Neural cell (in vitro differentiated cells): ENCODE measurements around the gene GRN. TPM values are rescaled to one million over a fixed set of nuclear protein-coding genes. Genes with fewer than 3 reads are reported as not detected.
A peak's percentile ranks its signal among the peaks of the same experiment; 100 is the strongest.

ENCODE experiments used
- H2AFZ ChIP-seq: fragments of 200-600, 300-800 bp; sonication (generic), shearing (Covaris generic); 2 replicates; pipeline ENCODE4 v1.6.0; 2014; ENCODE audit warnings: low read depth, mild to moderate bottlenecking, antibody characterized with exemption, low read length, moderate library complexity
- H3F3A ChIP-seq: fragments of 200-600 bp; shearing (Covaris generic); 2 replicates; pipeline ENCODE4 v1.6.1; 2016; ENCODE audit warnings: mild to moderate bottlenecking, moderate library complexity, mixed read lengths, antibody characterized with exemption, low read length; ENCODE audit not compliant: insufficient read depth, poor library complexity, severe bottlenecking
- H3K27ac ChIP-seq: fragments of 200-600, 300-800 bp; sonication (generic), shearing (Covaris generic); 2 replicates; pipeline ENCODE4 v1.5.1; 2014; ENCODE audit warnings: mild to moderate bottlenecking, low read length, moderate library complexity
- H3K27me3 ChIP-seq: fragments of 300-800, 200-600 bp; sonication (generic), shearing (Covaris generic); 2 replicates; pipeline ENCODE4 v1.6.0; 2014; ENCODE audit warnings: mild to moderate bottlenecking, low read depth, low read length, moderate library complexity; ENCODE audit not compliant: insufficient read depth
- H3K36me3 ChIP-seq: fragments of 300-800, 200-600 bp; sonication (generic), shearing (Covaris generic); 2 replicates; pipeline ENCODE4 v1.5.1; 2014; ENCODE audit warnings: mild to moderate bottlenecking, antibody characterized with exemption, low read length, moderate library complexity; ENCODE audit not compliant: insufficient read depth
- H3K4me2 ChIP-seq: fragments of 300-800, 200-600 bp; sonication (generic), shearing (Covaris generic); 2 replicates; pipeline ENCODE4 v1.6.0; 2014; ENCODE audit warnings: mild to moderate bottlenecking, low read length
- H3K4me3 ChIP-seq: fragments of 300-800, 200-600 bp; sonication (generic), shearing (Covaris generic); 2 replicates; pipeline ENCODE4 v1.5.1; 2014; ENCODE audit warnings: mild to moderate bottlenecking, low read length, moderate library complexity
- H3K79me2 ChIP-seq: fragments of 200-600 bp; shearing (Covaris generic); replicated peaks from 2 replicates; pipeline ENCODE4 v1.6.0; 2014; ENCODE audit warnings: mild to moderate bottlenecking, low read length, moderate library complexity; ENCODE audit not compliant: insufficient read depth
- H3K9ac ChIP-seq: fragments of 300-800, 200-600 bp; sonication (generic), shearing (Covaris generic); 2 replicates; pipeline ENCODE4 v1.6.1; 2016; ENCODE audit warnings: mild to moderate bottlenecking, low read length, mixed read lengths
- H3K9me2 ChIP-seq: fragments of 200-600 bp; shearing (Covaris generic); 2 replicates; pipeline ENCODE4 v1.6.1; 2016; ENCODE audit warnings: mild to moderate bottlenecking, low read length, mixed read lengths; ENCODE audit not compliant: insufficient read depth
- H3K9me3 ChIP-seq: fragments of 200-600, 300-800 bp; sonication (generic), shearing (Covaris generic); 2 replicates; pipeline ENCODE4 v1.6.1; 2016; ENCODE audit warnings: mild to moderate bottlenecking, mixed run types, low read length, moderate library complexity, mixed read lengths
- H4K20me1 ChIP-seq: fragments of 200-600 bp; shearing (Covaris generic); 2 replicates; pipeline ENCODE4 v1.6.1; 2016; ENCODE audit warnings: mild to moderate bottlenecking, mixed run types; ENCODE audit not compliant: insufficient read depth
- CTCF ChIP-seq: fragments of 450-650 bp; IDR thresholded peaks from 2 replicates; pipeline ENCODE4 v1.5.1; 2014; ENCODE audit warnings: antibody characterized with exemption, mild to moderate bottlenecking, moderate library complexity; ENCODE audit not compliant: poor library complexity, severe bottlenecking
- EP300 ChIP-seq: fragments of 450-650 bp; conservative IDR thresholded peaks from 2 replicates; pipeline ENCODE4 v1.6.1; 2014; ENCODE audit warnings: antibody characterized with exemption, mild to moderate bottlenecking, moderate library complexity; ENCODE audit not compliant: poor library complexity, severe bottlenecking
- EZH2 ChIP-seq: fragments of 200-600, 300-800 bp; shearing (Covaris generic), sonication (generic); IDR thresholded peaks from 2 replicates; pipeline ENCODE4 v1.6.1; 2014; ENCODE audit warnings: antibody characterized with exemption, low read length, borderline replicate concordance, mild to moderate bottlenecking; ENCODE audit not compliant: insufficient read depth, poor library complexity, severe bottlenecking
- MXI1 ChIP-seq: fragments of 450-650 bp; conservative IDR thresholded peaks from 2 replicates; pipeline ENCODE4 v1.6.1; 2014; ENCODE audit warnings: antibody characterized with exemption, mild to moderate bottlenecking; ENCODE audit not compliant: poor library complexity, severe bottlenecking
- POLR2AphosphoS5 ChIP-seq: IDR thresholded peaks from 2 replicates; pipeline ENCODE4 v1.6.1; 2012
- RAD21 ChIP-seq: fragments of 450-650 bp; conservative IDR thresholded peaks from 2 replicates; pipeline ENCODE4 v1.6.1; 2014; ENCODE audit warnings: antibody characterized with exemption, mild to moderate bottlenecking, moderate library complexity
- REST ChIP-seq: IDR thresholded peaks from 2 replicates; pipeline ENCODE4 v1.6.1; 2012; ENCODE audit warnings: borderline replicate concordance
- SMC3 ChIP-seq: fragments of 450-650 bp; conservative IDR thresholded peaks from 2 replicates; pipeline ENCODE4 v1.6.1; 2014; ENCODE audit warnings: antibody characterized with exemption, mild to moderate bottlenecking, moderate library complexity; ENCODE audit not compliant: poor library complexity
- TAF1 ChIP-seq: IDR thresholded peaks from 2 replicates; pipeline ENCODE4 v1.6.1; 2012; ENCODE audit warnings: low read depth
- polyA plus RNA-seq: library from polyadenylated mRNA; depleted of rRNA; stranded (reverse); fragments of >200 nt; gene quantifications from 2 replicates; pipeline ENCODE4 v1.2.3, GENCODE V29; 2014

The GRN gene
- polyA plus RNA-seq, 1 donor from 2014 or later, result 21.8 TPM

- H3K9ac ChIP-seq, result peak overlapping the region; percentile 98
- H3F3A ChIP-seq, result no peaks in the 10 kb centered on the region
- H3K4me3 ChIP-seq, result peak overlapping the region; percentile 96
- no peaks in the 10 kb centered on the region for H3K9me2 ChIP-seq
- TF ChIP-seq RAD21, result no peak
- no peak for TF ChIP-seq CTCF
- TF ChIP-seq POLR2AphosphoS5, result no peak
- no peak for TF ChIP-seq EZH2
- no peak for TF ChIP-seq MXI1
- no peak for TF ChIP-seq REST
- no peak for TF ChIP-seq SMC3
- no peak for TF ChIP-seq EP300
- TF ChIP-seq TAF1, result no peak
- H3K79me2 ChIP-seq, result peaks cover 30% of the 10 kb centered on the region
- H3K27me3 ChIP-seq, result peaks cover 5% of the 10 kb centered on the region
- H3K4me2 ChIP-seq, result peak overlapping the region; percentile 99
- no peak overlapping the region for H2AFZ ChIP-seq
- H3K9me3 ChIP-seq, result no peaks in the 10 kb centered on the region
- peaks cover 6% of the 10 kb centered on the region for H4K20me1 ChIP-seq
- no peaks in the 10 kb centered on the region for H3K36me3 ChIP-seq
- H3K27ac ChIP-seq, result peak overlapping the region; percentile 16
These were observed 34.9 kb upstream of the GRN start for GRCh38 chr17:44310188-44310587.

- Histone ChIP-seq H3K9me3 (no peaks in the 10 kb centered on the region), H4K20me1 (peaks cover 6% of the 10 kb centered on the region), H3K4me2 (peak overlapping the region; percentile 99), H3F3A (no peaks in the 10 kb centered on the region), H3K4me3 (peak overlapping the region; percentile 96), H3K36me3 (no peaks in the 10 kb centered on the region), H3K9ac (peak overlapping the region; percentile 98), H2AFZ (no peak overlapping the region), H3K9me2 (no peaks in the 10 kb centered on the region), H3K27ac (no peak overlapping the region), H3K27me3 (peaks cover 9% of the 10 kb centered on the region), H3K79me2 (peaks cover 30% of the 10 kb centered on the region)
- TF ChIP-seq EZH2, result no peak
- TF ChIP-seq CTCF, result no peak
- no peak for TF ChIP-seq SMC3
These were observed 34.3 kb upstream of the GRN start for GRCh38 chr17:44310609-44311376.
